Measurements from ENCODE around the gene SLC39A11. TPM values are rescaled to one million over a fixed set of nuclear protein-coding genes. Genes with fewer than 3 reads are reported as not detected.
A peak's percentile ranks its signal among the peaks of the same experiment; 100 is the strongest.

Gene SLC39A11
- total RNA-seq, 3 donors from 2014 or later: 31.6 to 71.6 (median 51.6) TPM

DNA sequence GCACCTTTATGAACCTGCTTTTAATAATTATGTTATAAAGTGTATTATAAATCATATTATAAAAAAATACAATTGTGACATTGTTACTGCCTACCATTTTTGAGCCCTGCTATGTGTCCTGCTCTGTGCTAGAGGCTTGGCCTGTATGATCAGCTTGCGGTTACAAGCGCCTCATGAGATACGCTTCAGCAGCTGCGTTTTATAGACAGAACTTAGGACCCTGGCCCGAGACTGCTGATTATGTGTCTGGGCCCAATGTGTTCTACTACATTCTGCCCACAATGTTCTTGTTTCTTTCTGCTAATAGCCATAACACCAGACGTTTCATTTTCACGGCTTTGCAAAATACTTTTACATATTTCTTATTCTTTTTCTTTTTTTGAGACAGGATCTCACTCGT, 395.8 kb downstream of the SLC39A11 start:
- no peak overlapping the region for H3K4me3 ChIP-seq
- no peaks in the 10 kb centered on the region for H3K36me3 ChIP-seq (ENCODE audit: low read depth)
- TF ChIP-seq, protein P1, sequence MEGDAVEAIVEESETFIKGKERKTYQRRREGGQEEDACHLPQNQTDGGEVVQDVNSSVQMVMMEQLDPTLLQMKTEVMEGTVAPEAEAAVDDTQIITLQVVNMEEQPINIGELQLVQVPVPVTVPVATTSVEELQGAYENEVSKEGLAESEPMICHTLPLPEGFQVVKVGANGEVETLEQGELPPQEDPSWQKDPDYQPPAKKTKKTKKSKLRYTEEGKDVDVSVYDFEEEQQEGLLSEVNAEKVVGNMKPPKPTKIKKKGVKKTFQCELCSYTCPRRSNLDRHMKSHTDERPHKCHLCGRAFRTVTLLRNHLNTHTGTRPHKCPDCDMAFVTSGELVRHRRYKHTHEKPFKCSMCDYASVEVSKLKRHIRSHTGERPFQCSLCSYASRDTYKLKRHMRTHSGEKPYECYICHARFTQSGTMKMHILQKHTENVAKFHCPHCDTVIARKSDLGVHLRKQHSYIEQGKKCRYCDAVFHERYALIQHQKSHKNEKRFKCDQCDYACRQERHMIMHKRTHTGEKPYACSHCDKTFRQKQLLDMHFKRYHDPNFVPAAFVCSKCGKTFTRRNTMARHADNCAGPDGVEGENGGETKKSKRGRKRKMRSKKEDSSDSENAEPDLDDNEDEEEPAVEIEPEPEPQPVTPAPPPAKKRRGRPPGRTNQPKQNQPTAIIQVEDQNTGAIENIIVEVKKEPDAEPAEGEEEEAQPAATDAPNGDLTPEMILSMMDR (IDR thresholded peaks at IDR 0.05): no peak
- no peak for ATAC-seq
- no peaks in the 10 kb centered on the region for H3K4me1 ChIP-seq (ENCODE audit: low read depth)
- DNase-seq: no peak
- no peaks in the 10 kb centered on the region for H3K9me3 ChIP-seq
- intact Hi-C loops (cut with DNase I, micrococcal nuclease): no loop called here

DNA sequence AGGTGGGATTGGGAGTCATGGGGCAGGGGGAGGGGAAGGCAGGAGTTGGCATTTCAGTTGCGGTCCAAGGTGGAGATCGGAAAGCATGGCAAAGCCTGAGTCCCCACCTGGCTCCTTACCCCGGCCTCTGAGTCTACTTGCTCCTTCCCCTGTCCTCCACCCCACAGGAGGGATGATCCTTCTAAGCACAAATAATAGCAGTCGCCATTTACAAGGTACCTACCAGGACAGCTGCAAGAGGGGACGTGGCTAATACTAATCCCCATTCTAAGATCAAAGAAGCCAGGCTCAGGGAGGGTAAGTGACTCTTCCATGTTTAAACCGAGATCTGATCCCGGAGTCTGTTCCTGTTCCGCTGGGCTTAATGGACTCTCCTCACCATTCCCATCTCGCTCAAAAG, 396.3 kb downstream of the SLC39A11 start:
- ATAC-seq: no peak
- no peaks in the 10 kb centered on the region for H3K36me3 ChIP-seq (ENCODE audit: low read depth)
- no peaks in the 10 kb centered on the region for H3K4me1 ChIP-seq (ENCODE audit: low read depth)
- DNase-seq: no peak
- TF ChIP-seq, protein P1 (IDR thresholded peaks at IDR 0.05): no peak
- H3K9me3 ChIP-seq: no peaks in the 10 kb centered on the region
- intact Hi-C loops (cut with DNase I, micrococcal nuclease): no loop called here
- no peak overlapping the region for H3K4me3 ChIP-seq

DNA sequence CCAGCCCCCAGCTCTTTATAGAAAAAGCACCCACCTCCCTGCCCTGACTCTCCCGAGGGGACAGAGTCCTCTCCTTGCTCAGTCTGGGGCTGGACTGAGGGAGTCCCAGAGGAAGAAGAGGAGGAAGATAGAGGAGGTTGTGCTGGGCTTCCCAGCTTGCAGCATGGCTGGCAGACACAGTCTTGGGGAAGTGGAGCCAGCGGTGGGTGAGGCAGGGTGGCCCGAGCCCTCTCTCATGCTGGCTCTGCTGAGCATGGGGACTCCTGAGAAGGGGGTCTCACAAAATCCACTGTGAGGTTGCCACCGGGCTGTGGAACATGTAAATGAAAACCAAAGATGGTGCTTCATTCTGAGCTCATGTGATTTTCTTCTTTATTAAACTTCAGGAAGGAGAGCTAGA, 398.5 kb downstream of the SLC39A11 start:
- Histone ChIP-seq H3K9me3 (no peaks in the 10 kb centered on the region), H3K4me1 (ENCODE audit: low read depth) (no peaks in the 10 kb centered on the region), H3K4me3 (no peak overlapping the region), H3K36me3 (ENCODE audit: low read depth) (no peaks in the 10 kb centered on the region)
- intact Hi-C loops (cut with DNase I, micrococcal nuclease): no loop called here
- TF ChIP-seq, protein P1 (IDR thresholded peaks at IDR 0.05): no peak
- no peak for DNase-seq
- ATAC-seq: no peak

DNA sequence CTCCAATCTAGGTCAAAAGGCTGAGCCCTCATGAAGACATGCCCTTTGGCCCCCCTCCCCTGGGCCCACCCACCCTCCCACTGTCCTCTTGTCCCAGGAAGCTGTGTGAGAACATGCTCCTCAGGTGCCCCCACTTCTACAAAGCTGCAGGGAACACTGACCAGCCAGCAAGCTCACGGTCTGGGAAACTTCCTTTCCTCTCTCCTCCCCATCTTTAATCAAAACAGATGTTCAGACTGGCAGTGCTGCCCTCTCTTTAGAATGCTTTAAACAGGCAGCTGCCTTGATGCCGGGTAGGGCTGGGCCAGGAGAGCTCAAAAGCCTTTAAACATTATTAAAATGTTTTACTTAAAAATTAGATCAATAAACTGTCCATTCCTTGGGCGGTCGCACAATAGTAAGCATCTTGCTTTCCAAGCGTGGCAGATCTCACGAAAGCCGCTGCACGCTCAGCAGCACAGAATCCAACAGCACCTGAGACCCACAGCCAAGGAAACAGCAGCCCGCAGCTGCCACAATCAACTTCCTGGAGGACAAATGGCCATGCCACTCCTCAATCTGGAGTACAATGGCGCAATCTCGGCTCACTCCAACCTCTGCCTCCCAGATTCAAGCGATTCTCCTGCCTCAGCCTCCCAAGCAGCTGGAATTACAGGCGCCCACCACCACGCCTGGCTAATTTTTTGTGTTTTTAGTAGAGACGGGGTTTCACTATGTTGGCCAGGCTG, 399.2 kb downstream of the SLC39A11 start:
- no peak for DNase-seq
- peak; percentile 50 for ATAC-seq
- Histone ChIP-seq H3K4me1 (ENCODE audit: low read depth) (no peaks in the 10 kb centered on the region), H3K4me3 (no peak overlapping the region), H3K9me3 (no peaks in the 10 kb centered on the region), H3K36me3 (ENCODE audit: low read depth) (no peaks in the 10 kb centered on the region)
- intact Hi-C loops (cut with DNase I, micrococcal nuclease): no loop called here
- TF ChIP-seq, protein P1 (IDR thresholded peaks at IDR 0.05): no peak

DNA sequence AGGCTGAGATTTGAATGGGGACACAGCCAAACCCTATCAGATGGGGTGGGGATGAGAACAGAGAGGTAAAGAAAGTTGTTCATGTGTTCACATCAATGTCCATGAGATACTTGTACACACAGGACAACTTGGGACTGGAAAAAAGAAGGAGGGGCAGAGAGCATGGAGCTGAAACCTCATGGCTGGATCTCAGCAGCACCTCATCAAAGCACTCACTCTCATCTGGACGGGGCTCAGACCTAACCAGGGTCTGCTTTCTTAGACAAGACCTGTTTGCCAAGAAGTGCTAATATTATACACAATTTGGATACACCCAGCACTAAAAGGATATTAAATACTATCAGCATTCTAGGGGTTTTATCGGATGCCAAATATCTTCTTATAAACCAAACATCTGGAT, 399.8 kb downstream of the SLC39A11 start:
- intact Hi-C loops (cut with DNase I, micrococcal nuclease): no loop called here
- TF ChIP-seq, protein P1 (IDR thresholded peaks at IDR 0.05): no peak
- no peak for DNase-seq
- H3K4me1 ChIP-seq (ENCODE audit: low read depth): no peaks in the 10 kb centered on the region
- ATAC-seq: no peak
- H3K4me3 ChIP-seq: no peak overlapping the region
- no peaks in the 10 kb centered on the region for H3K36me3 ChIP-seq (ENCODE audit: low read depth)
- H3K9me3 ChIP-seq: no peaks in the 10 kb centered on the region
